Dermis blood vessel endothelial cell (primary cell): Measurements from ENCODE around the gene DACT2. TPM values are rescaled to one million over a fixed set of nuclear protein-coding genes. Genes with fewer than 3 reads are reported as not detected.

ENCODE experiments used
- DNase-seq: peaks from one replicate; pipeline ENCODE4 v3.0.0; 2010
- total RNA-seq: library from RNA; depleted of rRNA; stranded (reverse); fragments of >200 nt; gene quantifications from 2 replicates; pipeline ENCODE4 v1.2.3, GENCODE V29; 2014

Gene DACT2
- total RNA-seq, 1 donor from 2014 or later, result not detected

- DNase-seq, result no peak
Measured at GRCh38 chr6:168261234-168261633, 58.3 kb downstream of the DACT2 start.

DNA sequence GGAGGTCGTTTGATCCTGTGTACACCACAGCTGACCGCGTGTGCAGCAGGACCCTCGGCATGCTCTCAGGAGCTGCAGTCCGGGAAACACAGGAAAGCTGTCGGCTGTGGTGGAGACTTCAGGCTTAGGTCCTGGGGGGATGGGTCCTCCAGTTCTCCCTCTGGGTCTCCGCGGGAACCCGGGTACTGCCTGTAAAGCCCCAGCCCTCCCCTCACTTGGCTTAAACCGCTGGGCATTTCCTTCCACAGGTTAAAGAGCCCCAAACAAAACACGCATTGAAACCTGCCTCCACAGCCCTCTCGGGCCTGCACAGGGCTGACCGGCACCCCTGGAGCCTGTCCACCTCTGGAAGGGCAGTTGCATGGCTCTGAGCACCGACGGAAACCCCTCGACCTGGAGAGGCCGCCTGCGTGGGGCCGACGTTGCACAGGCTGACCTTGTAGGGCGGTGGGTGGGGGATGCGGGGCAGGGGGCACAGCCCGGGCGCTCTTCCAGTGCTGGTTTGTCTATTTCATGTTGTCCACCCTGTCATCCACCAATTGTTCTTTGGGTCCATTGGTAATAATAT is 59.1 kb downstream of the DACT2 start:
- no peak for DNase-seq

- no peak for DNase-seq
Measured at GRCh38 chr6:168258795-168259194, 60.8 kb downstream of the DACT2 start.

DNA sequence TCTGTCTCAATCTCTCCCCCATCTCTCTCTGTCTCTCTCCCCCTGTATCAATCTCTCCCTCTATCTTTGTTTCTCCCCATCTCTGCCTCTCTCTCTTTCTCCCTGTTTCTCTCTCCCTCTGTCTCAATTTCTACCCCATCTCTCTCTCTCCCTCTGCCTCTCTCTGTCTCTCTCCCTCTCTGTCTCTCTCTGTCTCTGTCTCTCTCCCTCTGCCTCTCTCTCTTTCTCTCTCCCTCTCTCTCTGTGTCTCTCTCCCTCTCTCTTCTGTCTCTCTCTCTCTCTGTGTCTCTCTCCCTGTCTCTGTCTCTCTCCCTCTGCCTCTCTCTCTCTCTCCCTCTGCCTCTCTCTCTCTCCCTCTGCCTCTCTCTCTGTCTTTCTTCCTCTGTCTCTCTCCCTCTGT is 62.6 kb downstream of the DACT2 start:
- DNase-seq, result no peak

Other genes starting within 250 kb of the DACT2 start
- gene FRMD1, start 240.6 kb downstream of the DACT2 start, total RNA-seq, result not detected in 2 replicates
- gene SMOC2, start 121.4 kb upstream of the DACT2 start, total RNA-seq, result not detected in 2 replicates